CD4-positive, alpha-beta memory T cell (primary cell): ENCODE measurements around the gene RC3H2. TPM values are rescaled to one million over a fixed set of nuclear protein-coding genes. Genes with fewer than 3 reads are reported as not detected.
A peak's percentile ranks its signal among the peaks of the same experiment; 100 is the strongest.
"Not testable (repeated sequence)": the region's sequence is repeated elsewhere in the genome, so short reads cannot be mapped to it uniquely, and the experiment has no call there.

Source experiments
- CTCF ChIA-PET: fragments of 350-600 bp; sonication (Branson Sonifier 250); formaldehyde crosslinking; loops from one replicate; lab custom pipeline; 2021; ENCODE audit warnings: inconsistent platforms; ENCODE audit not compliant: partially characterized antibody; lab: Charles Lee
- POLR2A ChIA-PET: fragments of 350-600 bp; sonication (Branson Sonifier 250); formaldehyde crosslinking; loops from one replicate; lab custom pipeline; 2021; ENCODE audit not compliant: partially characterized antibody; lab: Charles Lee
- DNase-seq, 5 donors: peaks; one replicate each; pipeline versions ENCODE4 v3.0.0 to v3.0.0-alpha.2; 2020 to 2022; ENCODE audit warnings: mixed read lengths in 1 of 5
- H3K27ac ChIP-seq: one replicate; pipeline ENCODE4 v1.7.0; 2013; ENCODE audit warnings: low read depth, low read length
- H3K27me3 ChIP-seq: 2 replicates; pipeline ENCODE4 v1.7.0; 2013; ENCODE audit warnings: mild to moderate bottlenecking, low read length, moderate library complexity; ENCODE audit not compliant: insufficient read depth
- H3K36me3 ChIP-seq: 2 replicates; pipeline ENCODE4 v1.7.0; 2013; ENCODE audit warnings: mild to moderate bottlenecking, low read length, moderate library complexity; ENCODE audit not compliant: insufficient read depth
- H3K4me1 ChIP-seq: 2 replicates; pipeline ENCODE4 v1.7.0; 2013; ENCODE audit warnings: mild to moderate bottlenecking, low read length, moderate library complexity; ENCODE audit not compliant: insufficient read depth
- H3K4me3 ChIP-seq, 2 donors: one replicate each; pipeline ENCODE4 v1.7.0; 2013; ENCODE audit warnings: low read length in 2 of 2, mild to moderate bottlenecking in 1 of 2
- H3K9me3 ChIP-seq, 2 donors: one replicate each; pipeline ENCODE4 v1.7.0; 2013; ENCODE audit warnings: low read length in 2 of 2, control low read depth in 1 of 2; ENCODE audit not compliant: control insufficient read depth in 1 of 2
- H3K27ac Mint-ChIP-seq, 7 donors: one replicate each; pipeline ENCODE4 v1.8.0; 2020 to 2021; ENCODE audit warnings: mixed read lengths in 7 of 7, mild to moderate bottlenecking in 6 of 7, inconsistent platforms in 3 of 7, moderate library complexity in 3 of 7
- H3K27me3 Mint-ChIP-seq, 2 donors: one replicate each; pipeline ENCODE4 v1.8.0; 2020 to 2021; ENCODE audit warnings: mixed read lengths in 2 of 2
- H3K36me3 Mint-ChIP-seq, 2 donors: one replicate each; pipeline ENCODE4 v1.8.0; 2020 to 2021; ENCODE audit warnings: mixed read lengths in 2 of 2, inconsistent platforms in 1 of 2, mild to moderate bottlenecking in 1 of 2
- H3K4me1 Mint-ChIP-seq, 4 donors: one replicate each; pipeline ENCODE4 v1.8.0; 2020 to 2021; ENCODE audit warnings: mixed read lengths in 4 of 4, mild to moderate bottlenecking in 1 of 4
- H3K4me3 Mint-ChIP-seq, 8 donors: one replicate each; pipeline ENCODE4 v1.8.0; 2020 to 2021; ENCODE audit warnings: mixed read lengths in 8 of 8, mild to moderate bottlenecking in 7 of 8, moderate library complexity in 6 of 8, inconsistent platforms in 3 of 8
- H3K9me3 Mint-ChIP-seq, 8 donors: one replicate each; pipeline ENCODE4 v1.8.0; 2020 to 2021; ENCODE audit warnings: mixed read lengths in 8 of 8, mild to moderate bottlenecking in 5 of 8, inconsistent platforms in 3 of 8, moderate library complexity in 1 of 8
- intact Hi-C: fragments of 100-400 bp; cut with micrococcal nuclease; formaldehyde crosslinking; loops from one replicate; pipeline ENCODE4 v1.15.1; 2023
- polyA plus RNA-seq, 2 donors: library from polyadenylated mRNA; unstranded; fragments of 300-500 nt; fragmentation: Illumina TruSeq; gene quantifications; one replicate each; pipeline ENCODE4 v1.2.3, GENCODE V29; 2021
- total RNA-seq, 2 experiments: library from RNA; stranded (reverse); gene quantifications; one replicate each; pipeline ENCODE4 v1.2.3, GENCODE V29; 2021

Gene RC3H2
- total and polyA plus RNA-seq, 4 experiments from 2014 or later: 18.7 to 70.7 (median 47.0) TPM

GRCh38 chr9:122867276-122867675, 37.9 kb downstream of the RC3H2 start:
- H3K4me3 ChIP-seq, H3K27ac Mint-ChIP-seq, H3K4me1 ChIP-seq, H3K9me3 ChIP-seq, H3K27me3 Mint-ChIP-seq, H3K4me1 Mint-ChIP-seq, CTCF ChIA-PET, DNase-seq, H3K27me3 ChIP-seq, H3K27ac ChIP-seq, H3K36me3 ChIP-seq, H3K4me3 Mint-ChIP-seq, POLR2A ChIA-PET, H3K9me3 Mint-ChIP-seq, intact Hi-C loops: not testable (repeated sequence)
- H3K36me3 Mint-ChIP-seq: peaks cover 36 to 45% of the 10 kb centered on the region in 2 donors

- no peak overlapping the region for H3K27ac Mint-ChIP-seq
- no peak overlapping the region for H3K4me3 ChIP-seq
- H3K4me1 Mint-ChIP-seq: peaks cover 0 to 6% (median under 1%) of the 10 kb centered on the region in 4 donors
- no peaks in the 10 kb centered on the region for H3K9me3 Mint-ChIP-seq
- peaks cover 31 to 45% of the 10 kb centered on the region in 2 donors for H3K36me3 Mint-ChIP-seq
- H3K4me1 ChIP-seq: no peaks in the 10 kb centered on the region
- CTCF ChIA-PET: no interaction called here
- DNase-seq: no peak
- no peaks in the 10 kb centered on the region for H3K27me3 Mint-ChIP-seq
- no peaks in the 10 kb centered on the region for H3K27me3 ChIP-seq
- POLR2A ChIA-PET: no interaction called here
- no peaks in the 10 kb centered on the region for H3K9me3 ChIP-seq
- H3K27ac ChIP-seq: no peak overlapping the region
- H3K36me3 ChIP-seq: peaks cover 3% of the 10 kb centered on the region
- intact Hi-C loops: no loop called here
- no peak overlapping the region for H3K4me3 Mint-ChIP-seq
Measured at GRCh38 chr9:122866079-122866478, 39.1 kb downstream of the RC3H2 start.

GRCh38 chr9:122865300-122865699, 39.9 kb downstream of the RC3H2 start:
- no peak for DNase-seq
- no peaks in the 10 kb centered on the region for H3K4me1 ChIP-seq
- no peaks in the 10 kb centered on the region for H3K9me3 ChIP-seq
- CTCF ChIA-PET: no interaction called here
- H3K27ac Mint-ChIP-seq: peak overlapping the region in 2 of 7 donors; percentile 40 to 85
- H3K4me1 Mint-ChIP-seq: peaks cover 0 to 4% (median under 1%) of the 10 kb centered on the region in 4 donors
- intact Hi-C loops: no loop called here
- no peaks in the 10 kb centered on the region for H3K27me3 ChIP-seq
- POLR2A ChIA-PET: no interaction called here
- H3K36me3 Mint-ChIP-seq: peaks cover 25 to 40% of the 10 kb centered on the region in 2 donors
- H3K27ac ChIP-seq: no peak overlapping the region
- H3K4me3 ChIP-seq: no peak overlapping the region
- peaks cover 7% of the 10 kb centered on the region for H3K36me3 ChIP-seq
- H3K27me3 Mint-ChIP-seq: no peaks in the 10 kb centered on the region
- H3K9me3 Mint-ChIP-seq: no peaks in the 10 kb centered on the region
- no peak overlapping the region for H3K4me3 Mint-ChIP-seq

GRCh38 chr9:122863407-122863806, 41.8 kb downstream of the RC3H2 start:
- H3K36me3 ChIP-seq: peaks cover 13% of the 10 kb centered on the region
- CTCF ChIA-PET: no interaction called here
- Mint-ChIP-seq H3K27me3 (no peaks in the 10 kb centered on the region), H3K4me3 (no peak overlapping the region), H3K9me3 (no peaks in the 10 kb centered on the region), H3K4me1 (peaks cover 0 to 6% (median 2%) of the 10 kb centered on the region in 4 donors), H3K27ac (peak overlapping the region in 1 of 7 donors; percentile 62), H3K36me3 (peaks cover 28 to 44% of the 10 kb centered on the region in 2 donors)
- intact Hi-C loops: no loop called here
- no peaks in the 10 kb centered on the region for H3K4me1 ChIP-seq
- no peaks in the 10 kb centered on the region for H3K27me3 ChIP-seq
- no peak overlapping the region for H3K27ac ChIP-seq
- POLR2A ChIA-PET: no interaction called here
- no peak for DNase-seq
- no peak overlapping the region for H3K4me3 ChIP-seq
- no peaks in the 10 kb centered on the region for H3K9me3 ChIP-seq

GRCh38 chr9:122860319-122861142, 44.6 kb downstream of the RC3H2 start:
- H3K36me3 Mint-ChIP-seq: peaks cover 48 to 66% of the 10 kb centered on the region in 2 donors
- ChIA-PET POLR2A (interaction anchor here (0.9 to 1.3 kb wide), 3 partner anchors 25 to 72 kb away, joined by 3 to 4 read pairs (median 3); partner anchors contain the start of gene ZBTB6), CTCF (no interaction called here)
- Histone ChIP-seq H3K27me3 (no peaks in the 10 kb centered on the region), H3K27ac (no peak overlapping the region), H3K4me3 (no peak overlapping the region), H3K9me3 (no peaks in the 10 kb centered on the region), H3K4me1 (no peaks in the 10 kb centered on the region), H3K36me3 (peaks cover 22% of the 10 kb centered on the region)
- no peak overlapping the region for H3K27ac Mint-ChIP-seq
- H3K27me3 Mint-ChIP-seq: no peaks in the 10 kb centered on the region
- no peak for DNase-seq
- intact Hi-C loops: no loop called here
- H3K9me3 Mint-ChIP-seq: no peaks in the 10 kb centered on the region
- peaks cover 0 to 4% (median 2%) of the 10 kb centered on the region in 4 donors for H3K4me1 Mint-ChIP-seq
- H3K4me3 Mint-ChIP-seq: no peak overlapping the region

- intact Hi-C loops: no loop called here
- CTCF ChIA-PET: no interaction called here
- no peaks in the 10 kb centered on the region for H3K9me3 Mint-ChIP-seq
- peak overlapping the region in 2 of 7 donors; percentile 57 to 61 for H3K27ac Mint-ChIP-seq
- H3K4me3 Mint-ChIP-seq: no peak overlapping the region
- Histone ChIP-seq H3K27ac (no peak overlapping the region), H3K9me3 (no peaks in the 10 kb centered on the region), H3K27me3 (no peaks in the 10 kb centered on the region), H3K4me3 (no peak overlapping the region), H3K4me1 (no peaks in the 10 kb centered on the region), H3K36me3 (peaks cover 41% of the 10 kb centered on the region)
- H3K4me1 Mint-ChIP-seq: peaks cover 0 to 4% (median under 1%) of the 10 kb centered on the region in 4 donors
- H3K27me3 Mint-ChIP-seq: no peaks in the 10 kb centered on the region
- peaks cover 56 to 70% of the 10 kb centered on the region in 2 donors for H3K36me3 Mint-ChIP-seq
- DNase-seq: no peak
- POLR2A ChIA-PET: no interaction called here
Measured at GRCh38 chr9:122857815-122858214, 47.3 kb downstream of the RC3H2 start.

- H3K4me3 ChIP-seq, DNase-seq, POLR2A ChIA-PET, H3K9me3 Mint-ChIP-seq, H3K27ac Mint-ChIP-seq, H3K27ac ChIP-seq, H3K4me1 ChIP-seq, H3K9me3 ChIP-seq, CTCF ChIA-PET, H3K27me3 ChIP-seq, H3K27me3 Mint-ChIP-seq, intact Hi-C loops, H3K4me3 Mint-ChIP-seq: not testable (repeated sequence)
- peaks cover 53 to 61% of the 10 kb centered on the region in 2 donors for H3K36me3 Mint-ChIP-seq
- H3K4me1 Mint-ChIP-seq: peaks cover 4 to 14% (median 8%) of the 10 kb centered on the region in 4 donors
- peaks cover 37% of the 10 kb centered on the region for H3K36me3 ChIP-seq
Measured at GRCh38 chr9:122852085-122852786, 52.9 kb downstream of the RC3H2 start.
